ENCODE data around the gene GCA.

GCA gene

GRCh38 chr2:162328424-162329157 lies 15.3 kb upstream of the GCA start:
- DNase-seq: no peak

- DNase-seq: no peak
These were observed 13.1 kb upstream of the GCA start for GRCh38 chr2:162330881-162331280.

GRCh38 chr2:162333968-162334367 lies 10.0 kb upstream of the GCA start:
- DNase-seq: no peak

- DNase-seq: no peak
These were observed 6.1 kb upstream of the GCA start for GRCh38 chr2:162337868-162338267.

- DNase-seq: no peak
These were observed 3.1 kb upstream of the GCA start for GRCh38 chr2:162340822-162341221.

- DNase-seq: no peak
These were observed 1.6 kb upstream of the GCA start for GRCh38 chr2:162342321-162342720.

GRCh38 chr2:162342841-162343240 lies 1.1 kb upstream of the GCA start:
- no peak for DNase-seq

- no peak for DNase-seq
These were observed 474 bp upstream of the GCA start for GRCh38 chr2:162343492-162343823.

GRCh38 chr2:162344617-162344950 lies 652 bp downstream of the GCA start:
- DNase-seq: no peak

GRCh38 chr2:162365392-162365791 lies 21.5 kb downstream of the GCA start:
- no peak for DNase-seq

GRCh38 chr2:162368494-162368893 lies 24.6 kb downstream of the GCA start:
- DNase-seq: no peak

- no peak for DNase-seq
These were observed 25.6 kb downstream of the GCA start for GRCh38 chr2:162369551-162369950.

- no peak for DNase-seq
These were observed 27.0 kb downstream of the GCA start for GRCh38 chr2:162370931-162371330.

GRCh38 chr2:162372818-162373217 lies 28.9 kb downstream of the GCA start:
- DNase-seq: no peak

- DNase-seq: no peak
These were observed 36.0 kb downstream of the GCA start for GRCh38 chr2:162379719-162380580.

GRCh38 chr2:162381851-162382250 lies 37.9 kb downstream of the GCA start:
- DNase-seq: no peak

- no peak for DNase-seq
These were observed 38.3 kb downstream of the GCA start for GRCh38 chr2:162382278-162382677.

GRCh38 chr2:162385536-162385935 lies 41.6 kb downstream of the GCA start:
- no peak for DNase-seq

- no peak for DNase-seq
These were observed 46.9 kb downstream of the GCA start for GRCh38 chr2:162390801-162391200.

GRCh38 chr2:162400336-162400735 lies 56.4 kb downstream of the GCA start:
- DNase-seq: no peak

- DNase-seq: no peak
These were observed 57.9 kb downstream of the GCA start for GRCh38 chr2:162401871-162402270.

GRCh38 chr2:162403884-162404283 lies 60.0 kb downstream of the GCA start:
- no peak for DNase-seq

All from kidney glomerular epithelial cell (primary cell).